ENCODE data around the gene SPSB1. TPM values are rescaled to one million over a fixed set of nuclear protein-coding genes. Genes with fewer than 3 reads are reported as not detected.

SPSB1 gene
- total RNA-seq, 1 experiment from 2014 or later = 2.9 TPM

DNA sequence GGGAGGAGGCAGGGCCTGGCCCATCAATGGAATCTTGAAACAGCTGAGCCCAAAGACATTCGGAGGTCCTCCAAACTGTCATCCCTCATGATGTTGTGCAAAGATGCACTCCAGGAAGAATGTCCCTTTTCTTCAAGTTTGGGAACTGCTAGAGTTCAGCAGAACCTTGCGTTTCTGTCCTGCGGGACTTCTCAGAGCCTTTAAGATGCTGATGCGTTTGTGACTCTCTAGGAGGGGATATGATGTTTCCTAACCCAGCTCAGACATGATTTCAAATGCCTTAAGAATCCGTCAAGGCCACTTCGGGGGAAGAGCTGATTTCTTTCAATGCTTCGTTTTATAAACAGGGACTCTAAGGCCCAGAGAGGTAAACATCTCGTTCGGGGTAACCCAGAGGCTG lies 35.5 kb downstream of the SPSB1 start:
- no CpG with 5 or more reads among the region's 9 CpGs for WGBS (ENCODE audit: extremely low coverage, insufficient read length, low lambda C conversion rate)
- Histone ChIP-seq H4K20me1 (ENCODE audit: control insufficient read depth, insufficient read depth, insufficient read length) (no peaks in the 10 kb centered on the region), H4K5ac (ENCODE audit: insufficient read length, low read depth, low read length) (no peak overlapping the region)

More for the DNA sequence above, 35.5 kb downstream of the SPSB1 start:
- H2BK120ac ChIP-seq (ENCODE audit: low read depth, low read length, poor library complexity, severe bottlenecking) = no peak overlapping the region
- H2BK12ac ChIP-seq (ENCODE audit: insufficient read length, low read depth, low read length) = no peak overlapping the region
- H4K91ac ChIP-seq (ENCODE audit: insufficient read length, low read depth, low read length) = no peak overlapping the region
- H3K18ac ChIP-seq (ENCODE audit: insufficient read length, low read depth, low read length) = no peak overlapping the region
- Mint-ChIP-seq H3K27ac (no peak overlapping the region), H3K36me3 (ENCODE audit: insufficient read depth in 1 of 3, low read depth in 3 of 3) (no peaks in the 10 kb centered on the region), H3K9me3 (no peaks in the 10 kb centered on the region), H3K4me3 (no peak overlapping the region), H3K27me3 (ENCODE audit: low read depth) (no peaks in the 10 kb centered on the region; the same call in 1 of the 2 replicates), H3K4me1 (peaks cover 0 to 9% of the 10 kb centered on the region in 2 experiments; a peak in 2 of 4 replicates)
- no peak overlapping the region for H3T11ph ChIP-seq (ENCODE audit: low read length)
- no peak overlapping the region for H4K8ac ChIP-seq (replicated peaks; ENCODE audit: insufficient read length, low read depth, low read length)
- H2BK15ac ChIP-seq (ENCODE audit: low read depth, low read length) = no peak overlapping the region
- H3K9ac ChIP-seq (ENCODE audit: extremely low read depth, insufficient read length, low read length) = no peak overlapping the region
- H3K27ac ChIP-seq (ENCODE audit: insufficient read length, low read depth, low read length) = no peak overlapping the region
- no peak overlapping the region for H2BK20ac ChIP-seq (ENCODE audit: low read depth, low read length, poor library complexity, severe bottlenecking)
- TF ChIP-seq, protein P1, sequence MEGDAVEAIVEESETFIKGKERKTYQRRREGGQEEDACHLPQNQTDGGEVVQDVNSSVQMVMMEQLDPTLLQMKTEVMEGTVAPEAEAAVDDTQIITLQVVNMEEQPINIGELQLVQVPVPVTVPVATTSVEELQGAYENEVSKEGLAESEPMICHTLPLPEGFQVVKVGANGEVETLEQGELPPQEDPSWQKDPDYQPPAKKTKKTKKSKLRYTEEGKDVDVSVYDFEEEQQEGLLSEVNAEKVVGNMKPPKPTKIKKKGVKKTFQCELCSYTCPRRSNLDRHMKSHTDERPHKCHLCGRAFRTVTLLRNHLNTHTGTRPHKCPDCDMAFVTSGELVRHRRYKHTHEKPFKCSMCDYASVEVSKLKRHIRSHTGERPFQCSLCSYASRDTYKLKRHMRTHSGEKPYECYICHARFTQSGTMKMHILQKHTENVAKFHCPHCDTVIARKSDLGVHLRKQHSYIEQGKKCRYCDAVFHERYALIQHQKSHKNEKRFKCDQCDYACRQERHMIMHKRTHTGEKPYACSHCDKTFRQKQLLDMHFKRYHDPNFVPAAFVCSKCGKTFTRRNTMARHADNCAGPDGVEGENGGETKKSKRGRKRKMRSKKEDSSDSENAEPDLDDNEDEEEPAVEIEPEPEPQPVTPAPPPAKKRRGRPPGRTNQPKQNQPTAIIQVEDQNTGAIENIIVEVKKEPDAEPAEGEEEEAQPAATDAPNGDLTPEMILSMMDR (conservative IDR thresholded peaks at IDR 0.05) = no peak
- H3K4me2 ChIP-seq (ENCODE audit: insufficient read depth, insufficient read length, low read length) = no peak overlapping the region
- no peaks in the 10 kb centered on the region for H3K23me2 ChIP-seq (ENCODE audit: insufficient read length, low read depth, low read length, poor library complexity, severe bottlenecking)
- H3K79me2 ChIP-seq (ENCODE audit: insufficient read depth, low read length) = no peaks in the 10 kb centered on the region
- no peaks in the 10 kb centered on the region for H3K9me3 ChIP-seq (ENCODE audit: control insufficient read depth, low read depth, low read length)
- no peaks in the 10 kb centered on the region for H3K4me1 ChIP-seq (ENCODE audit: insufficient read depth, low read length)
- H3K56ac ChIP-seq (ENCODE audit: insufficient read length, low read depth, low read length) = no peak overlapping the region
- H2AK5ac ChIP-seq (ENCODE audit: insufficient read length, low read length) = no peak overlapping the region
- no peaks in the 10 kb centered on the region for H3K79me1 ChIP-seq (ENCODE audit: insufficient read depth, low read depth, low read length, poor library complexity, severe bottlenecking)
- no peak overlapping the region for H3K4ac ChIP-seq (ENCODE audit: low read depth, low read length)
- DNase-seq = no peak
- H2AFZ ChIP-seq (ENCODE audit: low read length) = no peak overlapping the region
- H3K23ac ChIP-seq (ENCODE audit: insufficient read length, low read depth, low read length) = no peak overlapping the region
- no peak overlapping the region for H2BK5ac ChIP-seq (ENCODE audit: insufficient read length, low read length)
- H3K14ac ChIP-seq (ENCODE audit: insufficient read depth, low read length) = no peak overlapping the region
- H3K27me3 ChIP-seq (ENCODE audit: insufficient read depth, low read length) = no peaks in the 10 kb centered on the region

All from H9 (cell line).